Osteoblast (primary cell): Measurements from ENCODE around the gene S100A8. TPM values are rescaled to one million over a fixed set of nuclear protein-coding genes. Genes with fewer than 3 reads are reported as not detected.
A peak's percentile ranks its signal among the peaks of the same experiment; 100 is the strongest.

Experiments used
- DNase-seq: peaks from one replicate; pipeline ENCODE4 v3.0.0; 2011; ENCODE audit warnings: low spot score, mixed read lengths; ENCODE audit not compliant: insufficient read length; ENCODE audit errors: missing footprints
- H2AFZ ChIP-seq: 2 replicates; pipeline ENCODE4 v1.6.0; 2011; ENCODE audit warnings: mild to moderate bottlenecking, low read length
- H3K27ac ChIP-seq: 2 replicates; pipeline ENCODE4 v1.5.1; 2011; ENCODE audit warnings: mild to moderate bottlenecking, low read depth, low read length, moderate library complexity
- H3K27me3 ChIP-seq: 2 replicates; pipeline ENCODE4 v1.6.0; 2012; ENCODE audit warnings: mild to moderate bottlenecking, control low read depth, inconsistent platforms, low read length, moderate library complexity; ENCODE audit not compliant: insufficient read depth
- H3K36me3 ChIP-seq: 2 replicates; pipeline ENCODE4 v1.5.1; 2011; ENCODE audit warnings: mild to moderate bottlenecking, low read length, control low read depth, moderate library complexity; ENCODE audit not compliant: insufficient read depth
- H3K4me1 ChIP-seq: 2 replicates; pipeline ENCODE4 v1.5.1; 2011; ENCODE audit warnings: mild to moderate bottlenecking, low read length, control low read depth, moderate library complexity; ENCODE audit not compliant: insufficient read depth
- H3K4me2 ChIP-seq: 2 replicates; pipeline ENCODE4 v1.6.0; 2011; ENCODE audit warnings: mild to moderate bottlenecking, low read length; ENCODE audit not compliant: insufficient read depth
- H3K4me3 ChIP-seq: fragments of 200-600 bp; sonication (generic); 3 replicates; pipeline ENCODE4 v1.5.1; 2012; ENCODE audit warnings: mild to moderate bottlenecking, low read length, inconsistent platforms; ENCODE audit not compliant: insufficient read depth
- H3K79me2 ChIP-seq: 2 replicates; pipeline ENCODE4 v1.6.0; 2012; ENCODE audit warnings: mild to moderate bottlenecking, low read length, control low read depth, inconsistent platforms; ENCODE audit not compliant: insufficient read depth
- H3K9me3 ChIP-seq: 2 replicates; pipeline ENCODE4 v1.5.1; 2011; ENCODE audit warnings: low read depth, low read length, control low read depth
- H4K20me1 ChIP-seq: 2 replicates; pipeline ENCODE4 v1.6.0; 2012; ENCODE audit warnings: mild to moderate bottlenecking, low read length, control low read depth; ENCODE audit not compliant: insufficient read depth
- total RNA-seq: library from RNA; depleted of rRNA; stranded (reverse); fragments of >200 nt; gene quantifications from 2 replicates; pipeline ENCODE4 v1.2.3, GENCODE V29; 2012
- TF ChIP-seq, protein P1 (sequence below): IDR thresholded peaks from 2 replicates; pipeline ENCODE4 v1.5.1; 2011; ENCODE audit warnings: mild to moderate bottlenecking, low read depth, low read length, moderate library complexity; ENCODE audit errors: extremely low read depth

S100A8 gene
- total RNA-seq, 1 donor, result not detected

DNA sequence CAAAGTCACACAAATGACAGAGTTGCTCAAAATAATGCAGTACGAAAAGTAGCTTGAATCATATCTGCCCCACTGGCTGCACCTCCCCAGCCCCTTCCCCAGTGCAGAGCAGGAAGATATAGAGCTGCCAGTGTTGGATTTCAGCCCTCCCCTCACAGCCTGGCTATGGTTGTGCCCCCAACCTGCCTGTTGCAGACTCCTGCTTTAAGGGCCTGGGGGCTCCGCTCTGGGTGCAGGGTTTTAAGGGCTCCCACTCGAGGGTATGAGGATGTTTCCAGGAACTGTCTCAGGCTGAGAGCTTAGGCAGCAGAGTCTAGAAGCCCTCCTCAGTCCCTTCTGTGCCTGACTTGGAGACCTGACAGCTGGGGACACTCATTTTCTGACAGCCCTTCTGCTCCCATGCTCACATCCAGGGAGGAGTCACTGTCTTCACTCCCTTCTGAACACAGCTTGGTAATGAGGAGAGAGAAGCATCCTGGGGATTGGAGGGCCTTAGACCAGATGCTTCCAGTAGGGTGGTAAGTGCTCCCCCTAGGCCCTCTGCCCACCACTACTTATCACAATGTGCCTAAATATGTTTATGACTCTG lies 28.6 kb downstream of the S100A8 start:
- Histone ChIP-seq H3K79me2 (no peaks in the 10 kb centered on the region), H4K20me1 (no peaks in the 10 kb centered on the region), H3K4me2 (no peak overlapping the region), H3K9me3 (no peaks in the 10 kb centered on the region), H3K4me1 (no peaks in the 10 kb centered on the region), H3K36me3 (no peaks in the 10 kb centered on the region), H3K4me3 (no peak overlapping the region), H2AFZ (no peak overlapping the region), H3K27ac (no peak overlapping the region), H3K27me3 (no peaks in the 10 kb centered on the region)
- TF ChIP-seq, protein P1, sequence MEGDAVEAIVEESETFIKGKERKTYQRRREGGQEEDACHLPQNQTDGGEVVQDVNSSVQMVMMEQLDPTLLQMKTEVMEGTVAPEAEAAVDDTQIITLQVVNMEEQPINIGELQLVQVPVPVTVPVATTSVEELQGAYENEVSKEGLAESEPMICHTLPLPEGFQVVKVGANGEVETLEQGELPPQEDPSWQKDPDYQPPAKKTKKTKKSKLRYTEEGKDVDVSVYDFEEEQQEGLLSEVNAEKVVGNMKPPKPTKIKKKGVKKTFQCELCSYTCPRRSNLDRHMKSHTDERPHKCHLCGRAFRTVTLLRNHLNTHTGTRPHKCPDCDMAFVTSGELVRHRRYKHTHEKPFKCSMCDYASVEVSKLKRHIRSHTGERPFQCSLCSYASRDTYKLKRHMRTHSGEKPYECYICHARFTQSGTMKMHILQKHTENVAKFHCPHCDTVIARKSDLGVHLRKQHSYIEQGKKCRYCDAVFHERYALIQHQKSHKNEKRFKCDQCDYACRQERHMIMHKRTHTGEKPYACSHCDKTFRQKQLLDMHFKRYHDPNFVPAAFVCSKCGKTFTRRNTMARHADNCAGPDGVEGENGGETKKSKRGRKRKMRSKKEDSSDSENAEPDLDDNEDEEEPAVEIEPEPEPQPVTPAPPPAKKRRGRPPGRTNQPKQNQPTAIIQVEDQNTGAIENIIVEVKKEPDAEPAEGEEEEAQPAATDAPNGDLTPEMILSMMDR, result no peak
- no peak for DNase-seq

DNA sequence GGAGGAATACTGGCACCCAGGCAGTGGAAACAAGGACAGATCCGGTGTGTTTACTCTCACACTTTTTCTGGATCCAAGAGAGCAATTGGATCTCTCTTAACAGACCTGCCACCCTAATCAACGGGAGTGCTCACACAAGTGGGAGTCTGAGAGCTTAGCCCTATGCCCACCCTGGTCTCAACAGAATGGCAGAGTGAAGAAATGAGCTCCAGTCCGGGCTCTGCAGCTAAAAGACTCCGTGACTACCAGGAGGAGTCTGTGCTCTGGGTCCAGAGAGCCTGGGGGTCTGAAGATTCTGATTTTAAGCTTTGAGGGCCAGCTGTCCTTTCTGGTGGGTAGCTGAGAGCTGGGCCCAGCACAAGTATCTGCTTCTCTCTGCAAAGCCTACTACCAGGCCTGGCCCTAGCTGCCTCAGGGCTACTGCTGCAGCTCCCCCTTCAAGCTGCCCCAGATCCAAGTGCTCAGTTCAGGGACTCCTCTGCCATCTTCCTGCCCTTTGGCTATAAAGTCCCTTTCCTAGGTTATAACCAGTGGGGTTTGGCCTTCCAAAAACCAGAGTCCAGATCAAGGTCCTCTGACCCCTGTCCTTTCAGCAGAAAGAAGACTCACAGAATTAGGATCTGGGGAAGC lies 29.3 kb downstream of the S100A8 start:
- Histone ChIP-seq H3K4me2 (no peak overlapping the region), H3K79me2 (no peaks in the 10 kb centered on the region), H3K9me3 (no peaks in the 10 kb centered on the region), H4K20me1 (no peaks in the 10 kb centered on the region), H3K27me3 (no peaks in the 10 kb centered on the region), H3K36me3 (no peaks in the 10 kb centered on the region), H3K27ac (no peak overlapping the region), H2AFZ (no peak overlapping the region), H3K4me3 (no peak overlapping the region), H3K4me1 (no peaks in the 10 kb centered on the region)
- TF ChIP-seq, protein P1, result no peak
- DNase-seq, result peak; percentile 57

GRCh38 chr1:153360592-153361479 lies 30.0 kb downstream of the S100A8 start:
- no peaks in the 10 kb centered on the region for H3K9me3 ChIP-seq
- peak; percentile 68 for DNase-seq
- H4K20me1 ChIP-seq, result no peaks in the 10 kb centered on the region
- H3K36me3 ChIP-seq, result no peaks in the 10 kb centered on the region
- H3K4me3 ChIP-seq, result no peak overlapping the region
- no peaks in the 10 kb centered on the region for H3K4me1 ChIP-seq
- H3K27me3 ChIP-seq, result no peaks in the 10 kb centered on the region
- no peak overlapping the region for H3K4me2 ChIP-seq
- no peaks in the 10 kb centered on the region for H3K79me2 ChIP-seq
- no peak overlapping the region for H3K27ac ChIP-seq
- no peak overlapping the region for H2AFZ ChIP-seq
- TF ChIP-seq, protein P1, result no peak

DNA sequence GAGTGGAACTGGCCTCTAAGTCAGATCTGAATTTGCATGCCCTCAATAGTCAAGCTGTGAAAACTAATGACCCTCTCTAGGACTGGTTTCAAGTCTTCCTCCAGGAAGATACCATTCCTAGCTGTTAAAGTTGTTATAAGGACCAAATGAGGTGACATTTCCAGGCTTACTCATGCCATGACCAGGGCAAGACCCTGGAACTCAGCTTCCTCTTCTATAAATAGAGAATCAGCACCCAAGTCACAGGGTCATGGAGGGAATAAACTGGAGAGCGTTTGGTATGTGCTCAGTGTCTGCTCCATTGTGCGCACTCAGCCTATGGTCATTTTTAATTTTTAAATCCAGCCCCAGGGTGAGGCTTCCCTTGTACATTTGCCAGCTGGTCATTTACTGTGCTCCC lies 30.7 kb downstream of the S100A8 start:
- Histone ChIP-seq H3K4me2 (no peak overlapping the region), H3K27ac (no peak overlapping the region), H3K36me3 (no peaks in the 10 kb centered on the region), H3K79me2 (no peaks in the 10 kb centered on the region), H3K4me1 (no peaks in the 10 kb centered on the region), H3K27me3 (no peaks in the 10 kb centered on the region), H3K9me3 (no peaks in the 10 kb centered on the region), H3K4me3 (no peak overlapping the region), H2AFZ (no peak overlapping the region), H4K20me1 (no peaks in the 10 kb centered on the region)
- TF ChIP-seq, protein P1, result no peak
- no peak for DNase-seq
